Colon (tissue), 2 donors: Measurements from ENCODE around the gene PAX7.

Source experiments
- FAIRE-seq: peaks from 2 replicates; lab custom pipeline; 2012; peaks lifted over from hg19 to GRCh38; lab: Jason Lieb, UNC
- donor health status: control.
- donor health status: control.

PAX7 gene

GRCh38 chr1:18640228-18641004 lies 9.8 kb downstream of the PAX7 start:
- no peak for FAIRE-seq

- FAIRE-seq, result no peak
Measured at GRCh38 chr1:18641005-18641941, 10.6 kb downstream of the PAX7 start.

DNA sequence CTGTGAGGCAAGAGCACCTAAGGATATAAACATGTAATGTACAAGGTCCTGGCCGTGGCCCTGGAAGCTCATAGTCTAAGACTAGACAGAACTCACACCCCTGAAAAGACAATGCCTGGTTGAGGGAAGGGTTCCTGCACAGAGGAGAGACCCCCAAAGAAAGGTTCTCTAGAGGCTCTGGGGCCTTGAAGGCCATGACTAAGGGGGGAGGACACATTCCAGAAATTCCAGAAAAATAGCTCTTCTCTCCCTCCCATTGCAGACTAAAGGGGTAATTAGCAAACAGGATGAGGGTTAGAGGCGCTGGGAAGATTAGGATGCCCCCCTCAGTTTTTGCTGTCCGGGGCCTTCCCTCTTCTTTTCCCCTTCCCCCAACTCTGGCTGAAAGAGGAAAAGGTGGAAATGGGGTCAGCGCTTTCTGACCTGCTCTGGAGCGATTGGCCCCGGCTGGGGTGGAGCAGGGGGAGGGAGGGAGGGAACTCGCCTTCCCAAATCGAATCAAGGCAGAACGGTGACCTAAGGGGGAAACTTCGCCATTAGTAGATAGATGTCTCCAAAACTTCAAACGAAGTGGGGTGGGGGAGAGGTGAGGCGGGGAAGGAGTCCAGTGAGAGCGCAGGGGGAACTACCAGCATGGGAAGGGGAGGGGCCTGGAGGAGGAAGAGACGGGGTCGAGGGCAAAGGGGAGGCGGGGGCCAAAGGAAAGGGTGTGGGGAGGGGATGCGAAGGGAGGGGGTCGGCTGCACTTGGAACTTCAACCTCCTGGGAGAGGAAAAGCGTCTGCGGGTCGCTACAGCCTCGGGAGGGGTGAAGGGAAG lies 11.8 kb downstream of the PAX7 start:
- FAIRE-seq, result no peak

DNA sequence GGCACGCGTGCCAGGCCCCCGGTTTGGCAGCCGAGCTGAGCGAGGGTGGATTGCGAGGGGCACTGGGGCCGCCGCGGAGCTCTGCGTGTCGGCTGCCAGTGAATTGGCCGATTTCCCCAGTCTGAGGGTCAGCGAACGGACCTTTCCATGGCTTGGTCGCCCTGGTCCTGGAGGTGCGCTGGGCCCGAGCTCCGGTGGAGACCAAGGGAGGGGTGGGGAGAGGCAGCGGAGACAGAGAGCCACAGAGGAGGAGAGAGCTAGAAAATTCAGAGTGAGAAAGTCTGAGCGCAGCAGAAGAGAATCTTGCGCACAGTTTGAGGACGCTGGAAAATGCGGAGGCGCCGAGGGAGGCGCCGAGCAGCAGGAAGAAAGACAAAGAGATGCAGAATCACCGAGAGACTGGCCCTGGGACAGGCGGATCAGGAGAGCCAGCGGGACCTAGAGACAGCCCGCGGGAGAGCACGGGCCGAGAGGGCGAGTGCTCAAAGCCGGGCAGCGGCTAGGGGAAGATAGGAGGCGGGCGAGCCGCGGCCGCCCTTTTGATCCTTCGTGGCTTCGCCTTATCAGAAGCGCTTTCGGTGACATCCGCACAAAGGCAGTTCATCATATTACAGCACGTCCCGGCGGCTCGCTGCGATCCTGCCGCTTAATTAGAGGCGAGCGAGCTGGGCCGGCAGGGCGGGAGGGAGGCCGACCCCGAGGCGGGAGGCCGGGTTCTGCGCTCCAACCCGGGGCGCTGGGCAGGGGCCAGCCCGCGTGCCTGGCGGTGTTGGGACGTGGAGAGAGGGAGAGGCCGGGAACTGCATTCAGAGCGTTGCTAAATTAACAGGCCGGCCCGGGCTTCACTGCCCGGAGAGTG lies 12.7 kb downstream of the PAX7 start:
- FAIRE-seq, result no peak

GRCh38 chr1:18644013-18644399 lies 13.4 kb downstream of the PAX7 start:
- FAIRE-seq, result no peak

- FAIRE-seq, result no peak
Measured at GRCh38 chr1:18644446-18644845, 13.8 kb downstream of the PAX7 start.

- FAIRE-seq, result no peak
Measured at GRCh38 chr1:18644973-18645746, 14.5 kb downstream of the PAX7 start.

GRCh38 chr1:18645747-18646090 lies 15.1 kb downstream of the PAX7 start:
- no peak for FAIRE-seq

DNA sequence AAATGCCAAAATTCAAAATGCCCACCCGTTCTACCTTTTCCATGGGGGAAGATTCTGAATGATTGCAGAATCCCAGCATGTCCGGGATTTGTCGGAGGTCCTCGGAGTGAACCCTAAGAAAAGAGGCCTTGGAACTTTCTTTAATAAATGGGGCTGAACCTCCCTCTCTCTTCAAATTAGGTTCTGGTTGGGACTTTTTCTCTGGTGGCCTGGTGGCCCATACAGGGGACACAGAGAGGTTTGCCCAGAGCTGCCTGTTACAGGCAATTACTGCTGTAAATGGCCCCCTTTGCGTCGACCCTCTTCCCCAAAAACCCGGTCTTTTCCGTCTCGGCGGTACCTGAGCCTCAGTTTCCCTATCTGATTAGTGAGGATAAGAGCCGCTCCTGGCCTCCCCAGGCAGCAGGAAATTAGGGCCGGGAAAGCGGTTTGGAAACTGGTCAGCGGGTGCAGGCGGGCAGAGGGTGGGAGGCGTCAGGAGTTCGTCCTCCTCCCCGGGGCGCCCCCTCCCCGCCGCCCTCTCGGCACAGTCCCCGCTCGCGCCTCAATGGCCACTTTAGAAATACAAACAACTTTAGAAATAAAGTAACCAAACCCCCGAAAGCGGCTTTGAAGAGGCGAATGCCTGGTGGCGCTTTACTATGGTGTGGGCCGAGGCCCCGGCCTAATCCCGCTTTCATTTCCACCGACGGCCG lies 15.6 kb downstream of the PAX7 start:
- FAIRE-seq, result no peak

- FAIRE-seq, result no peak
Measured at GRCh38 chr1:18646786-18647410, 16.3 kb downstream of the PAX7 start.

- no peak for FAIRE-seq
Measured at GRCh38 chr1:18647681-18648214, 17.1 kb downstream of the PAX7 start.

- no peak for FAIRE-seq
Measured at GRCh38 chr1:18649693-18650370, 19.2 kb downstream of the PAX7 start.

DNA sequence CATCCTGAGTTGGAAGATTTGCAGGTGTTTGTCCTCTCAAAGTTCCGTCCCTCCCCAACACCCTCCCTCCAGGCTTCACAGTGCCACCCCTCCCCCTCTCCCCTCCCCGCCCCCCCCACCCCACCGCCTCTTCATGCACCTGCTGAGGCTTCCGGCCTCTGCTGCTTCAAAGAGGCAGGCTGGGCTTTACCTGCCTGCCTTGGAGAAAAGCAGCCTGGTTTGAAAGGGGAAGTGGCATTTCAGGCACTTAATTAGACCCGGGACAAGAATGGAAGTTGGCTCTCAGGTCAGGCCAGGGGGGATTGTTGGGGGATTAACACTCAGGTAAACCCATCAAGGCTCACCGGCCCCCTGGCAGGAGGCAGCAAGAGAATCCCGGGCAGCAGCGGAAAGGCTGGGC lies 21.1 kb downstream of the PAX7 start:
- no peak for FAIRE-seq

- FAIRE-seq, result no peak
Measured at GRCh38 chr1:18652791-18653190, 22.1 kb downstream of the PAX7 start.

GRCh38 chr1:18653367-18653766 lies 22.7 kb downstream of the PAX7 start:
- FAIRE-seq, result no peak

DNA sequence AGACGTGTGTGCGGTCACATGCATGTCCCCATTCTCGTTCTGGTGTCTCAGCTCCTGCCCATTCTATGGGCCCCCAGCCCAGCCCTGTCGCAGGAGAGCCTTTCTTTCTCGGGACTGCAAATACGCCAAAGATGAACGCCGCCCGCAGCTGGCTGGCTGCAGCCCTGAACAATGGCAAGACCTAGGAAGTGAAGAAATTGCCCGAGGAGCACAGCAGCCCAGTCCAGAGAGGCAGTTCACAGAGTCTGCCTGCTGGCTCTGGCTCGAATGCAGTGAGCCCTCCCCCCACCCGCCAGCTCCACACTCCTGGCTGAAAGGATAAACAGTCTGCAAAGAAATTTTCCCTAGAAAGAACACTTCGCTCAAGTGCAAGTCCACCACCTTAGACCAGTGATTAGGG lies 23.3 kb downstream of the PAX7 start:
- no peak for FAIRE-seq

GRCh38 chr1:18654599-18654998 lies 24.0 kb downstream of the PAX7 start:
- no peak for FAIRE-seq

GRCh38 chr1:18657506-18658201 lies 27.0 kb downstream of the PAX7 start:
- FAIRE-seq, result no peak
